Endothelial cell of umbilical vein (primary cell): Measurements from ENCODE around the gene KIF19. TPM values are rescaled to one million over a fixed set of nuclear protein-coding genes. Genes with fewer than 3 reads are reported as not detected.

Source experiments
- BruUV-seq: library from RNA; stranded (reverse); fragments of 400-500 nt; replicated peaks from 2 replicates; lab custom pipeline; 2021; lab: Mats Ljungman, UMichigan
- CTCF ChIA-PET: fragments of 300-600, 350-600 bp; sonication (Branson Sonifier 250); formaldehyde crosslinking; loops from one replicate; lab custom pipeline; 2021; ENCODE audit warnings: antibody characterized with exemption, inconsistent platforms; lab: Charles Lee
- POLR2A ChIA-PET: fragments of 300-600, 350-600 bp; sonication (Branson Sonifier 250); formaldehyde crosslinking; loops from one replicate; lab custom pipeline; 2021; ENCODE audit warnings: antibody characterized with exemption, inconsistent platforms; lab: Charles Lee
- DNase-seq: peaks from one replicate; pipeline ENCODE4 v3.0.0-alpha.2; 2011; ENCODE audit warnings: low read depth, low spot score
- FAIRE-seq: peaks from 2 replicates; lab custom pipeline; 2011; peaks lifted over from hg19 to GRCh38; lab: Jason Lieb, UNC
- H2AFZ ChIP-seq: 2 replicates; pipeline ENCODE4 v1.6.0; 2012; ENCODE audit warnings: low read depth, low read length, control low read depth, inconsistent platforms
- H3K27ac ChIP-seq: 2 replicates; pipeline ENCODE4 v1.5.1; 2011; ENCODE audit warnings: low read depth, mild to moderate bottlenecking, control low read depth, low read length, moderate library complexity; ENCODE audit not compliant: insufficient read depth
- H3K27me3 ChIP-seq, 2 experiments: 2 replicates each; pipeline versions ENCODE4 v1.6.0 to v1.6.1; 2011; ENCODE audit warnings: low read length in 2 of 2, mixed read lengths in 1 of 2; ENCODE audit not compliant: control insufficient read depth in 2 of 2, insufficient read depth in 2 of 2
- H3K36me3 ChIP-seq, 2 experiments: 2 replicates in 1 of 2; 3 replicates in 1 of 2; pipeline ENCODE4 v1.5.1; 2011; ENCODE audit warnings: low read length in 2 of 2, mild to moderate bottlenecking in 1 of 2, moderate library complexity in 1 of 2; ENCODE audit not compliant: control insufficient read depth in 2 of 2, insufficient read depth in 2 of 2; ENCODE audit errors: extremely low read depth in 1 of 2
- H3K4me1 ChIP-seq: 3 replicates; pipeline ENCODE4 v1.5.1; 2011; ENCODE audit warnings: mild to moderate bottlenecking, low read length; ENCODE audit not compliant: control insufficient read depth, insufficient read depth; ENCODE audit errors: extremely low read depth
- H3K4me2 ChIP-seq: 2 replicates; pipeline ENCODE4 v1.6.1; 2011; ENCODE audit warnings: low read length, control low read depth, mixed read lengths; ENCODE audit not compliant: insufficient read depth
- H3K4me3 ChIP-seq, 3 experiments: fragments of 200-600 bp in 1 of 3; sonication (generic), shearing (Covaris generic) in 1 of 3; replicated peaks in 1 of 3; 2 replicates each; pipeline ENCODE4 v1.5.1; 2011 to 2016; ENCODE audit warnings: control low read depth in 3 of 3, low read length in 3 of 3, mild to moderate bottlenecking in 2 of 3, inconsistent platforms in 1 of 3, low read depth in 1 of 3, moderate library complexity in 1 of 3; ENCODE audit not compliant: insufficient read depth in 1 of 3
- H3K79me2 ChIP-seq: 2 replicates; pipeline ENCODE4 v1.6.0; 2012; ENCODE audit warnings: low read length, inconsistent platforms; ENCODE audit not compliant: control insufficient read depth, insufficient read depth
- H3K9ac ChIP-seq: replicated peaks from 2 replicates; pipeline ENCODE3; 2011; ENCODE audit warnings: low read length, control low read depth; ENCODE audit not compliant: insufficient read depth; ENCODE audit errors: extremely low read depth
- H3K9me1 ChIP-seq: replicated peaks from 3 replicates; pipeline ENCODE4 v1.6.0; 2011; ENCODE audit warnings: mild to moderate bottlenecking, low read length; ENCODE audit not compliant: control insufficient read depth, insufficient read depth; ENCODE audit errors: extremely low read depth
- H3K9me3 ChIP-seq: replicated peaks from 2 replicates; pipeline ENCODE4 v1.5.1; 2012; ENCODE audit warnings: low read length, inconsistent platforms; ENCODE audit not compliant: control insufficient read depth, insufficient read depth
- H4K20me1 ChIP-seq: replicated peaks from 2 replicates; pipeline ENCODE3; 2011; ENCODE audit warnings: mild to moderate bottlenecking, low read length; ENCODE audit not compliant: control insufficient read depth, insufficient read depth; ENCODE audit errors: extremely low read depth
- EZH2 ChIP-seq: IDR thresholded peaks from 2 replicates; pipeline ENCODE4 v1.6.1; 2012; ENCODE audit warnings: borderline replicate concordance, low read depth, mild to moderate bottlenecking, moderate library complexity, low read length, inconsistent platforms; ENCODE audit not compliant: severe bottlenecking
- FOS ChIP-seq: IDR thresholded peaks from 2 replicates; pipeline ENCODE4 v1.6.1; 2011; ENCODE audit warnings: mild to moderate bottlenecking, low read length, moderate library complexity, borderline replicate concordance; ENCODE audit not compliant: insufficient read depth
- GATA2 ChIP-seq: IDR thresholded peaks from 2 replicates; pipeline ENCODE4 v1.7.0; 2011; ENCODE audit warnings: low read depth, mild to moderate bottlenecking, moderate library complexity, mixed read lengths, low read length; ENCODE audit not compliant: insufficient read length, insufficient read depth
- JUN ChIP-seq: IDR thresholded peaks from 2 replicates; pipeline ENCODE4 v1.6.1; 2011; ENCODE audit warnings: borderline replicate concordance, low read depth; ENCODE audit not compliant: insufficient read length, insufficient read depth
- MYC ChIP-seq: IDR thresholded peaks from one replicate; pipeline ENCODE4 v1.6.1; 2011; ENCODE audit warnings: mild to moderate bottlenecking, low read depth, low read length
- POLR2A ChIP-seq: IDR thresholded peaks from 2 replicates; pipeline ENCODE4 v1.6.1; 2012; ENCODE audit warnings: low read depth, mild to moderate bottlenecking, control low read depth, low read length
- POLR2AphosphoS5 ChIP-seq: IDR thresholded peaks from 2 replicates; pipeline ENCODE4 v1.6.1; 2012; ENCODE audit warnings: low read depth, mild to moderate bottlenecking, control low read depth, low read length, moderate library complexity; ENCODE audit not compliant: insufficient read depth
- dilution Hi-C: fragments of 300-500 bp; cut with MboI; formaldehyde crosslinking; loops from one replicate; pipeline ENCODE4 v1.15.0; 2019; ENCODE audit warnings: low sequenced_read_pairs; ENCODE audit not compliant: extremely low pct_ligation_motif_present
- intact Hi-C: fragments of 100-400 bp; cut with micrococcal nuclease; formaldehyde crosslinking; loops from one replicate; pipeline ENCODE4 v1.10.0; 2022
- polyA plus RNA-seq, 4 experiments: library from polyadenylated mRNA; depleted of rRNA in 3 of 4; stranded (reverse) in 3 of 4; unstranded in 1 of 4; fragments of >200 nt; gene quantifications; 2 replicates each; pipeline versions ENCODE4 v1.2.1 to v1.2.3, GENCODE V29; 2011 to 2012; ENCODE audit warnings: missing spikeins in 1 of 4
- total RNA-seq: library from RNA; stranded (reverse); gene quantifications from 2 replicates; pipeline ENCODE4 v1.2.3, GENCODE V29; 2021
- TF ChIP-seq, protein P1 (sequence below), 2 donors: IDR thresholded peaks; 1 replicate in 1 of 2; 2 replicates in 1 of 2; pipeline ENCODE4 v1.5.1; 2011; ENCODE audit warnings: low read length in 2 of 2, mild to moderate bottlenecking in 2 of 2, moderate library complexity in 2 of 2, control low read depth in 1 of 2, inconsistent platforms in 1 of 2, low read depth in 1 of 2; ENCODE audit not compliant: insufficient read depth in 1 of 2; ENCODE audit errors: extremely low read depth in 1 of 2
- TF ChIP-seq, protein P2 (sequence below): IDR thresholded peaks from 2 replicates; pipeline ENCODE4 v1.6.1; 2011; ENCODE audit not compliant: insufficient read depth, insufficient read length

Gene KIF19
- total and polyA plus RNA-seq, 2 donors (not counting 3 experiments of a cell fraction or from before 2014, with no cell fraction given): 0.10 to 0.84 TPM

DNA sequence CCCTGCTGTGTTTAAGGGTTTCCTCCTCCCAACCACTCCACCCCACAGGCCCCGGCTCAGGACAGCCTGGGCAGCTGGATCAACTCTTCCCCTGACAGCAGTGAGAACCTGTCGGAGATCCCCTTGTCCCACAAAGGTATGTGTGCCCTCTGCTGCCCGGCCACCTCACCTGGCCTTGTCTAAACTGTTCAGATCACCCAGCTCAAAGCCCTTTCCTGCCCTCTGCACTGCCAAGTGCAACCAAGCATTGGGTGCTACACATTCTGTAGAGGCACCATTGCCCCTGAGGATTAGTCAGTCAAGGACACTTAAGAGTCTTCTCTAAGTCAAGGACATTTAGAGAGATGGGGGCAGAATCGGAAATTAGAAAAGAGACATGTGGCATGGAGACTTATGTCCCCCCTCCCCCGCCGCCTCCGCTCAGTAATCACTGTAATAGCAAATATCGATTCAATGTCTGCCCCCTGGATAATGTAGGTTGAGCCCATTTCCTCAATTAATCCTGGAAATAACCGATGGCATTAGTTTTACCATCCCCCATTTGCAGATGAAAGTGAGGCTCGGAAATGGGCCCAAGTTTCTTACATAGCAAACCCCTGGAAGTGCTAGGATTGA, 27.5 kb downstream of the KIF19 start:
- intact Hi-C loops: loop anchor here (1.0 kb wide), 1 partner anchor 52 kb away; no protein-coding TSS in a partner anchor
- TF ChIP-seq EZH2: no peak
- TF ChIP-seq, protein P1, sequence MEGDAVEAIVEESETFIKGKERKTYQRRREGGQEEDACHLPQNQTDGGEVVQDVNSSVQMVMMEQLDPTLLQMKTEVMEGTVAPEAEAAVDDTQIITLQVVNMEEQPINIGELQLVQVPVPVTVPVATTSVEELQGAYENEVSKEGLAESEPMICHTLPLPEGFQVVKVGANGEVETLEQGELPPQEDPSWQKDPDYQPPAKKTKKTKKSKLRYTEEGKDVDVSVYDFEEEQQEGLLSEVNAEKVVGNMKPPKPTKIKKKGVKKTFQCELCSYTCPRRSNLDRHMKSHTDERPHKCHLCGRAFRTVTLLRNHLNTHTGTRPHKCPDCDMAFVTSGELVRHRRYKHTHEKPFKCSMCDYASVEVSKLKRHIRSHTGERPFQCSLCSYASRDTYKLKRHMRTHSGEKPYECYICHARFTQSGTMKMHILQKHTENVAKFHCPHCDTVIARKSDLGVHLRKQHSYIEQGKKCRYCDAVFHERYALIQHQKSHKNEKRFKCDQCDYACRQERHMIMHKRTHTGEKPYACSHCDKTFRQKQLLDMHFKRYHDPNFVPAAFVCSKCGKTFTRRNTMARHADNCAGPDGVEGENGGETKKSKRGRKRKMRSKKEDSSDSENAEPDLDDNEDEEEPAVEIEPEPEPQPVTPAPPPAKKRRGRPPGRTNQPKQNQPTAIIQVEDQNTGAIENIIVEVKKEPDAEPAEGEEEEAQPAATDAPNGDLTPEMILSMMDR (IDR thresholded peaks at IDR 0.05; ENCODE audit: extremely low read depth in 1 of 2, insufficient read depth in 1 of 2, low read depth in 1 of 2, low read length in 2 of 2): no peak
- no peak for TF ChIP-seq JUN
- no peak for TF ChIP-seq MYC
- TF ChIP-seq FOS: no peak
- no peak for TF ChIP-seq POLR2A
- TF ChIP-seq POLR2AphosphoS5: no peak
- no peak for TF ChIP-seq GATA2
- TF ChIP-seq, protein P2, sequence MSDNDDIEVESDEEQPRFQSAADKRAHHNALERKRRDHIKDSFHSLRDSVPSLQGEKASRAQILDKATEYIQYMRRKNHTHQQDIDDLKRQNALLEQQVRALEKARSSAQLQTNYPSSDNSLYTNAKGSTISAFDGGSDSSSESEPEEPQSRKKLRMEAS: no peak
- Histone ChIP-seq H3K9ac (no peak overlapping the region), H4K20me1 (no peaks in the 10 kb centered on the region), H3K9me3 (no peaks in the 10 kb centered on the region), H3K36me3 (no peaks in the 10 kb centered on the region), H3K4me1 (no peaks in the 10 kb centered on the region), H3K27me3 (peaks cover 10 to 30% of the 10 kb centered on the region in 2 experiments), H3K79me2 (no peaks in the 10 kb centered on the region), H2AFZ (no peak overlapping the region), H3K27ac (no peak overlapping the region), H3K4me3 (no peak overlapping the region), H3K4me2 (no peak overlapping the region), H3K9me1 (no peaks in the 10 kb centered on the region)
- DNase-seq: no peak
- CTCF ChIA-PET: interaction anchor here (0.9 to 1.4 kb wide), 2 partner anchors 48 to 52 kb away, joined by 3 to 4 read pairs; no protein-coding TSS in a partner anchor
- BruUV-seq: no TSS peak
- dilution Hi-C loops: no loop called here
- FAIRE-seq: no peak
- POLR2A ChIA-PET: no interaction called here
